ENCODE data around the gene CSMD2.

CSMD2 gene

DNA sequence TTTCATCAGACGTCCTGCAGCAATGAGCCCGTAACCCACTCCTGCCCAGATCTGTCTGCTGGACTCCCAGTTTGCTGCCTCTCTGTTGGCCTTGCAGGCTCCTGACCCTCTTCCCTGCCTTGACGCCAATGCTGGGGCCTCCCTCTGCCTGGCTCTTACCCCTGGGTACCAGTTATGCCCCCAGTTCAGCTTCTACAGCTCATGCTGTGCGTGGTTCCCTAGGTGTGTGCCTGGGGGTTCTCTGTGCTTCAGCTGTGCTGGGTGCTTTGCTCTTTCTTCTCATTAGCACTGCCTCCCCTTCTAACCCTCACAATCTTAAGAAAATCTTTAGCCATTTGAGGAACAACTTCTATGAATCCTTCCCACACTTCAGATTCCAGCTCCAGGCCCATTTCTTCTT, 541.2 kb downstream of the CSMD2 start:
- CTCF ChIA-PET = interaction anchor here (4.4 to 6.4 kb wide), 2 partner anchors 9 to 10 kb away, joined by 46 to 52 read pairs; no protein-coding TSS in a partner anchor
- TF ChIP-seq, protein P1, sequence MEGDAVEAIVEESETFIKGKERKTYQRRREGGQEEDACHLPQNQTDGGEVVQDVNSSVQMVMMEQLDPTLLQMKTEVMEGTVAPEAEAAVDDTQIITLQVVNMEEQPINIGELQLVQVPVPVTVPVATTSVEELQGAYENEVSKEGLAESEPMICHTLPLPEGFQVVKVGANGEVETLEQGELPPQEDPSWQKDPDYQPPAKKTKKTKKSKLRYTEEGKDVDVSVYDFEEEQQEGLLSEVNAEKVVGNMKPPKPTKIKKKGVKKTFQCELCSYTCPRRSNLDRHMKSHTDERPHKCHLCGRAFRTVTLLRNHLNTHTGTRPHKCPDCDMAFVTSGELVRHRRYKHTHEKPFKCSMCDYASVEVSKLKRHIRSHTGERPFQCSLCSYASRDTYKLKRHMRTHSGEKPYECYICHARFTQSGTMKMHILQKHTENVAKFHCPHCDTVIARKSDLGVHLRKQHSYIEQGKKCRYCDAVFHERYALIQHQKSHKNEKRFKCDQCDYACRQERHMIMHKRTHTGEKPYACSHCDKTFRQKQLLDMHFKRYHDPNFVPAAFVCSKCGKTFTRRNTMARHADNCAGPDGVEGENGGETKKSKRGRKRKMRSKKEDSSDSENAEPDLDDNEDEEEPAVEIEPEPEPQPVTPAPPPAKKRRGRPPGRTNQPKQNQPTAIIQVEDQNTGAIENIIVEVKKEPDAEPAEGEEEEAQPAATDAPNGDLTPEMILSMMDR (IDR thresholded peaks at IDR 0.05; ENCODE audit: insufficient read depth, low read length, missing control alignments) = no peak
- no peak for DNase-seq (ENCODE audit: low read depth, low spot score)
- no peak overlapping the region for H3K4me3 ChIP-seq (ENCODE audit: low read depth, low read length)
- POLR2A ChIA-PET = no interaction called here

DNA sequence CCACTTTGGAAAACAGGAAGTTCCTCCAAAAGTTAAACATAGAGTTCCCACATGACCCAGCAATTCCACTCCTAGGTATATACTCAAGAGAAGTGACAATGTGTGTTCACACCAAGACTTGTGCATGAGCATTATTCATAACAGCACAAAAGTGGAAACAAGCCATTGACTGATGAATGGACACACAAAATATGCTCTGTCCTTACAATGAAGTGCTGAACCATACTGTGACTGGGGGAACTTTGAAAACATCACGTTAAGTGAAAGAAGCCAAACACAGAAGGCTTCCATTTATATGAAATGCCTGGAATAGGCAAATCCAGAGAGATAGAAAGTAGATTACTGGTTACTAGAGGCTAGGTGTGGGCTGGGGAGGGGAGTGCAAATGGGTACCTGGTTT, 542.3 kb downstream of the CSMD2 start:
- ChIA-PET CTCF (interaction anchor here (4.4 to 6.4 kb wide), 2 partner anchors 8 to 11 kb away, joined by 46 to 52 read pairs; no protein-coding TSS in a partner anchor), POLR2A (no interaction called here)
- TF ChIP-seq, protein P1 (IDR thresholded peaks at IDR 0.05; ENCODE audit: insufficient read depth, low read length, missing control alignments) = no peak
- H3K4me3 ChIP-seq (ENCODE audit: low read depth, low read length) = no peak overlapping the region
- DNase-seq (ENCODE audit: low read depth, low spot score) = no peak

DNA sequence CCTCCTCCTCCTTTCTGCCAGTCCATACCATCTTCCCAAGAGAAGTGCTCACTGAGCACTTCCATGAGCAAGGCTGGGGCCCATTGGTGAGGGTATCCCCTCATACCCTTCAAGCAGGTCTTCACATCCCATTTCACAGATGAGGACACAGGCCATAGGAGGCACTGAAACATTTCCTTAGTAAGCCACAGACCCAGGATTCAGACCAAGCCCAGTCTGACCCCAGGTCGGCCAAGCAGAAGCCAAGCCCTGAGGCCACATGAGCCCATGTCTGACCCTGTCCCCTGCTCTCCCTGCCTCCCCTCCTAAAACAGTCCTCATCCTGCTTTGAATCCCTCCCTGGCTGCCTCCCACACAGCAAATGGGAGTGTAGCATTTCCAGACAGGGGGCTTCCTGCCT, 546.4 kb downstream of the CSMD2 start:
- TF ChIP-seq, protein P1 (IDR thresholded peaks at IDR 0.05; ENCODE audit: insufficient read depth, low read length, missing control alignments) = no peak
- no peak for DNase-seq (ENCODE audit: low read depth, low spot score)
- H3K4me3 ChIP-seq (ENCODE audit: low read depth, low read length) = no peak overlapping the region
- ChIA-PET CTCF (interaction anchor here (2.9 kb wide), 1 partner anchor 15 kb away, joined by 19 read pairs; no protein-coding TSS in a partner anchor), POLR2A (interaction anchor here (0.6 kb wide), 1 partner anchor 12 kb away, joined by 3 read pairs; no protein-coding TSS in a partner anchor)

DNA sequence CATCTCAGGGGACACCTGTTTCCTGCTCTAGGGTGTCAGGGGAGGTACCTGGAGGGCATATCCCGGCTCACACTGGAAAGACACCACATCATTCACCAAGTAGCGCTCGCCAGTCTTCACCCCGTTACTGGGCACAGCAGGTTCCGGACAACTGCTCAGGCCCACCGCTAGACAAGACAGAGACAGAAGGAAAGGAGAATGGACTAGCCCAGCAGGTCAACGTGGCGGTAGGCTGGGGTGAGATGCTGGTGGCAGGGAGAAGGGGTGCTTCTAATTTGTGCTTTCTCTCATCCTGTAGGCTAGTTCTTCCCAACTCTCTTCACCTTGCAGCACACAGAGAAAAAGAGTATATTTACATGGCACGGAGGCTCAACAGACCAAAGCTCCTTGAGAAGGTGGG, 547.6 kb downstream of the CSMD2 start:
- CTCF ChIA-PET = interaction anchor here (6.1 to 9.1 kb wide), 2 partner anchors 8 to 15 kb away, joined by 46 to 75 read pairs; no protein-coding TSS in a partner anchor

DNA sequence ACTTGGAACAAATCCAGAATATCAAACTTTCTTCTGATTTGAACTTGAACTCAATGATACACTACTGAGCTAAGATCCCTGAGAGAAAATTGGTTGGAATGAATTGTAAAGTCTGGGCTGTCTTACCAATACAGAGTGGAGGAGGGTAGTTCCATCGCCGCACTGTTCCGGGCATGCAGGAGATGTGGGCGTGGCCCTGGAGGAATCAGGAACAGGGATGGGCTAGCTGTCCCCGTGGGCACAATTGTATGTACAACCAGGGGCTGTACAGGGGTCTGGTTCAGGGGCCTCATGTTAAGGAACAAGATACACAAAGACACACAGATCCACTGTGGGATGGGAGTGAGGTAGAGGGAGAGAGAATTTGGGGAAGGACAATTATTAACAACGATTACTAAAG, 548.2 kb downstream of the CSMD2 start:
- ChIA-PET POLR2A (no interaction called here), CTCF (interaction anchor here (1.1 to 9.1 kb wide), 3 partner anchors 9 to 521 kb away, joined by 3 to 75 read pairs (median 46); no protein-coding TSS in a partner anchor)
- TF ChIP-seq, protein P1 (IDR thresholded peaks at IDR 0.05; ENCODE audit: insufficient read depth, low read length, missing control alignments) = no peak
- no peak overlapping the region for H3K4me3 ChIP-seq (ENCODE audit: low read depth, low read length)
- no peak for DNase-seq (ENCODE audit: low read depth, low spot score)

More for the DNA sequence above, 547.6 kb downstream of the CSMD2 start:
- TF ChIP-seq, protein P1 (IDR thresholded peaks at IDR 0.05; ENCODE audit: insufficient read depth, low read length, missing control alignments) = no peak
- POLR2A ChIA-PET = no interaction called here
- no peak overlapping the region for H3K4me3 ChIP-seq (ENCODE audit: low read depth, low read length)
- no peak for DNase-seq (ENCODE audit: low read depth, low spot score)

DNA sequence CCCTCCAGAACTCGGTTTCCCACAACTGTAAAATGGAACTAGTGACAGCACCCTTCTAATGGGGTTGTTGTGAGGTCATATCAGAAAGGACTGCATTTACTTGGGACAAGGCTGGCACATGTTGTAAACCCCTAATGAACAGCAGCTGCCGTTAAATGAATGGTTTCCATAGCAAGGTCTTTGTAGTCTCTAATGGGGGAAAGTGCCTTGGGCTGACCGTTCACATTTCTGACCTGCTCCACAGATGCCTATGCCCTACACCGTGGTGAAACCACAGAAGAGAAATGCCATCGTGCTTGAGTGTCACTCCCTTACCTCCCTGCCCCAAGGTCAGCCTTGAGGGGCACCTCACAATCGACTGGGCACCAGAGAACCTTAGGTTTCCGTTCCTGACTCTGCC, 549.5 kb downstream of the CSMD2 start:
- ChIA-PET POLR2A (no interaction called here), CTCF (interaction anchor here (1.1 to 9.1 kb wide), 5 partner anchors 10 to 520 kb away, joined by 3 to 75 read pairs (median 39); no protein-coding TSS in a partner anchor)
- no peak for DNase-seq (ENCODE audit: low read depth, low spot score)
- no peak overlapping the region for H3K4me3 ChIP-seq (ENCODE audit: low read depth, low read length)
- TF ChIP-seq, protein P1 (IDR thresholded peaks at IDR 0.05; ENCODE audit: insufficient read depth, low read length, missing control alignments) = no peak

Data from AG04449 (cell line).